ENCODE data around the gene FAM13B. TPM values are rescaled to one million over a fixed set of nuclear protein-coding genes. Genes with fewer than 3 reads are reported as not detected.

Gene FAM13B
- total RNA-seq, 1 experiment from 2014 or later, result 23.5 TPM

DNA sequence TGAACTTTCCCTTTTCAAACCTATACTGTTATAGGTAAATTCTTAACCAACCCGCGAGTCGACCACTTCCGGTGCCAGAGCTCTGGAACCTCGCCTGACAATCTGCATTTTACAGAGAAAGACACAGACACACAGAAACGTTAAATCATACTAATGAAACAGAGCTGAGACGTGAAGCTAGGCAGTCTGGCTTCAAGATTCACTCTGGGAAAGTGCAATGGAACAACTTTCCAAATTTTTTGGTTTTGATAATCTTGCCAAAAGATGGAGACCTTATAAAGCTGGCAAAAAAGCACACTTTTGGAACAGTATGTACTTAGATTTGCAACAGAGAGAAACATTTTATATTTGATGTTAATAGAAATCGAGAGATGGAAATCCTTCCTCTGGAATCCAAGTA lies 35.1 kb upstream of the FAM13B start:
- H3K4me3 ChIP-seq (ENCODE audit: low read depth, low read length, poor library complexity, severe bottlenecking), result no peak overlapping the region
- no peak overlapping the region for H3K27ac ChIP-seq (ENCODE audit: low read depth, low read length, poor library complexity, severe bottlenecking)
- H3K9me3 ChIP-seq (ENCODE audit: low read depth, low read length, poor library complexity, severe bottlenecking), result no peaks in the 10 kb centered on the region
- no peaks in the 10 kb centered on the region for H3K36me3 ChIP-seq (ENCODE audit: insufficient read depth, low read length, poor library complexity, severe bottlenecking)
- DNase-seq (ENCODE audit: low spot score), result no peak
- no peaks in the 10 kb centered on the region for H3K4me1 ChIP-seq (ENCODE audit: insufficient read depth, low read length, poor library complexity, severe bottlenecking)
- TF ChIP-seq EZH2 (IDR thresholded peaks at IDR 0.05; ENCODE audit: borderline replicate concordance, low read depth, low read length, poor library complexity, severe bottlenecking), result no peak
- TF ChIP-seq, protein P1, sequence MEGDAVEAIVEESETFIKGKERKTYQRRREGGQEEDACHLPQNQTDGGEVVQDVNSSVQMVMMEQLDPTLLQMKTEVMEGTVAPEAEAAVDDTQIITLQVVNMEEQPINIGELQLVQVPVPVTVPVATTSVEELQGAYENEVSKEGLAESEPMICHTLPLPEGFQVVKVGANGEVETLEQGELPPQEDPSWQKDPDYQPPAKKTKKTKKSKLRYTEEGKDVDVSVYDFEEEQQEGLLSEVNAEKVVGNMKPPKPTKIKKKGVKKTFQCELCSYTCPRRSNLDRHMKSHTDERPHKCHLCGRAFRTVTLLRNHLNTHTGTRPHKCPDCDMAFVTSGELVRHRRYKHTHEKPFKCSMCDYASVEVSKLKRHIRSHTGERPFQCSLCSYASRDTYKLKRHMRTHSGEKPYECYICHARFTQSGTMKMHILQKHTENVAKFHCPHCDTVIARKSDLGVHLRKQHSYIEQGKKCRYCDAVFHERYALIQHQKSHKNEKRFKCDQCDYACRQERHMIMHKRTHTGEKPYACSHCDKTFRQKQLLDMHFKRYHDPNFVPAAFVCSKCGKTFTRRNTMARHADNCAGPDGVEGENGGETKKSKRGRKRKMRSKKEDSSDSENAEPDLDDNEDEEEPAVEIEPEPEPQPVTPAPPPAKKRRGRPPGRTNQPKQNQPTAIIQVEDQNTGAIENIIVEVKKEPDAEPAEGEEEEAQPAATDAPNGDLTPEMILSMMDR (conservative IDR thresholded peaks at IDR 0.05; ENCODE audit: low read depth, low read length), result no peak
- BruUV-seq (replicated peaks), result no TSS peak
- H3K27me3 ChIP-seq (replicated peaks; ENCODE audit: insufficient read depth, low read depth, low read length, poor library complexity), result no peaks in the 10 kb centered on the region
- intact Hi-C loops (cut with micrococcal nuclease; ENCODE audit: unreplicated experiment), result loop anchor here (2.0 kb wide), 2 partner anchors 31 to 289 kb away; no protein-coding TSS in a partner anchor
- ChIA-PET CTCF (interaction anchor here (0.6 to 2.0 kb wide), 2 partner anchors 289 to 325 kb away, joined by 10 read pairs; no protein-coding TSS in a partner anchor), POLR2A (ENCODE audit: low non-redundant PET) (no interaction called here)

- no peak for TF ChIP-seq EZH2 (IDR thresholded peaks at IDR 0.05; ENCODE audit: borderline replicate concordance, low read depth, low read length, poor library complexity, severe bottlenecking)
- TF ChIP-seq, protein P1 (conservative IDR thresholded peaks at IDR 0.05; ENCODE audit: low read depth, low read length), result peak; percentile 54
- ChIA-PET CTCF (interaction anchor here (0.6 to 1.3 kb wide), 5 partner anchors 9 to 435 kb away, joined by 3 to 8 read pairs (median 3); no protein-coding TSS in a partner anchor), POLR2A (ENCODE audit: low non-redundant PET) (no interaction called here)
- no peak overlapping the region for H3K4me3 ChIP-seq (ENCODE audit: low read depth, low read length, poor library complexity, severe bottlenecking)
- H3K9me3 ChIP-seq (ENCODE audit: low read depth, low read length, poor library complexity, severe bottlenecking), result no peaks in the 10 kb centered on the region
- no peaks in the 10 kb centered on the region for H3K4me1 ChIP-seq (ENCODE audit: insufficient read depth, low read length, poor library complexity, severe bottlenecking)
- no peaks in the 10 kb centered on the region for H3K27me3 ChIP-seq (replicated peaks; ENCODE audit: insufficient read depth, low read depth, low read length, poor library complexity)
- DNase-seq (ENCODE audit: low spot score), result no peak
- no TSS peak for BruUV-seq (replicated peaks)
- intact Hi-C loops (cut with micrococcal nuclease; ENCODE audit: unreplicated experiment), result loop anchor here (2.0 kb wide), 1 partner anchor 434 kb away; no protein-coding TSS in a partner anchor
- H3K36me3 ChIP-seq (ENCODE audit: insufficient read depth, low read length, poor library complexity, severe bottlenecking), result no peaks in the 10 kb centered on the region
- no peak overlapping the region for H3K27ac ChIP-seq (ENCODE audit: low read depth, low read length, poor library complexity, severe bottlenecking)
Observed at GRCh38 chr5:138065102-138065501, 32.2 kb upstream of the FAM13B start.

DNA sequence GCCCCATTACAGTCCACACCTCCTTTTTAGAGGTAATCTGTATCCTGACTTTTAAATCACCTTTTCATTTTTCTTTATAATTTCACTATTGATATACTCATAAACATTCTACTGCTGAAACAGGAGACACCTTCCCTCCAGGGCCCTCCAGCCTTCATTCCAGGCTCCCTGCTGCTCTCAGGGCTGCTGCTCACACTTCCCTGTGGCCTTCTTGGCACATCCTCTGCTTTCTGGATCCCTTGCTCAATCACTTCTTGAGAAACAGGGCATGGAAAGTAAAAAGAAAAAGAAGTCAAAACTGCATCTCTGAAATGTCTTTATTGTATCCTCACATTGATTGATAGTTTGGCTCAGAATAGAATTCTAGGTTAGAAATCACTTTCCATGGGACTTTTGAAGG lies 31.6 kb upstream of the FAM13B start:
- TF ChIP-seq, protein P1 (conservative IDR thresholded peaks at IDR 0.05; ENCODE audit: low read depth, low read length), result no peak
- no peak for TF ChIP-seq EZH2 (IDR thresholded peaks at IDR 0.05; ENCODE audit: borderline replicate concordance, low read depth, low read length, poor library complexity, severe bottlenecking)
- POLR2A ChIA-PET (ENCODE audit: low non-redundant PET), result no interaction called here
- Histone ChIP-seq H3K27me3 (replicated peaks; ENCODE audit: insufficient read depth, low read depth, low read length, poor library complexity) (no peaks in the 10 kb centered on the region), H3K27ac (ENCODE audit: low read depth, low read length, poor library complexity, severe bottlenecking) (no peak overlapping the region), H3K36me3 (ENCODE audit: insufficient read depth, low read length, poor library complexity, severe bottlenecking) (no peaks in the 10 kb centered on the region), H3K9me3 (ENCODE audit: low read depth, low read length, poor library complexity, severe bottlenecking) (no peaks in the 10 kb centered on the region), H3K4me3 (ENCODE audit: low read depth, low read length, poor library complexity, severe bottlenecking) (no peak overlapping the region), H3K4me1 (ENCODE audit: insufficient read depth, low read length, poor library complexity, severe bottlenecking) (no peaks in the 10 kb centered on the region)
- DNase-seq (ENCODE audit: low spot score), result no peak
- CTCF ChIA-PET, result interaction anchor here (0.7 to 1.3 kb wide), 4 partner anchors 8 to 435 kb away, joined by 3 to 8 read pairs (median 4); no protein-coding TSS in a partner anchor
- BruUV-seq (replicated peaks), result no TSS peak
- intact Hi-C loops (cut with micrococcal nuclease; ENCODE audit: unreplicated experiment), result loop anchor here (2.0 kb wide), 1 partner anchor 434 kb away; no protein-coding TSS in a partner anchor

Measured in A673 (cell line).